ENCODE measurements around the gene VMP1. TPM values are rescaled to one million over a fixed set of nuclear protein-coding genes. Genes with fewer than 3 reads are reported as not detected.
A peak's percentile ranks its signal among the peaks of the same experiment; 100 is the strongest.
"Not testable (repeated sequence)": the region's sequence is repeated elsewhere in the genome, so short reads cannot be mapped to it uniquely, and the experiment has no call there.

VMP1 gene
- total RNA-seq, 6 experiments from 2014 or later, result 121 to 155 (median 149) TPM

DNA sequence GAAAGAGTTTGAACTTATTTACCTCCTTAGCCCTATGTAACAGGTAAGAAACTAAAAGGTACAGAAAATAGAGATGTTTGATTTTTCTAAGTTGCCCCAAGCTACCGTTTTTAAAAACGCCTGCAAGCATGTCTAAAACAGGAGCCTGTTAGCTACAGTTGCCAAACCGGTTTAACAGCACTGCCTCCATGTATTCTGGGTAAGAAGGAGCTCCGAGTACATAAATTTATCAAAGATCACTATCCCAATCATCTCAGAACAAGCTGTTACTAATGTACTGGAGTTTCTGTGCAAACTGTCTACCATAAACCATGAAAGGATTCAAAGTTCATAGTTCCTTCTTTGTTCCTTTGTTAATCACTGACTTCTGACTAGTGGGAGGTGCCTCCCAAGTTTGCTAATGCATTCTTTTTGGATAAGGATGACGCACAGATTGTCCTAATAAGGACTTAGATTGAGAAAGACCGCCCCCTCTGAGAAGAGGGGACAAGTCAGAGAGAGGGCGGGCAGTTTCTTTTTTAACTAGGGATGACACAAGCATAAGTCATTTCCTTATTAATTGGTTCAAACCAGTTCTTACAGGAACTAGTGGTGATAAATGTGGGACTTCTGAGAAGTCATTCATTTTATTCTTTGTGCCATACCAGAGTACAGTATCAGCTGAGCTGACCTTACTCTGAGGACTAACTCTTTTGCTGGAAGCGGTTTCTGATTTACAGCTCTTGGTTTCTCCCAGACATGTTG, 130.0 kb downstream of the VMP1 start:
- peaks cover 51% of the 10 kb centered on the region for H3K4me1 Mint-ChIP-seq (ENCODE audit: low read depth)
- peaks cover 48% of the 10 kb centered on the region for H3K27me3 Mint-ChIP-seq (ENCODE audit: insufficient read depth)
- H3K9me3 Mint-ChIP-seq, result peaks cover 46% of the 10 kb centered on the region
- H3K36me3 Mint-ChIP-seq (ENCODE audit: low read depth), result peaks cover 48% of the 10 kb centered on the region
- peak overlapping the region; percentile 99 for H3K27ac Mint-ChIP-seq
- peak overlapping the region; percentile 98 for H3K4me3 Mint-ChIP-seq
- TF ChIP-seq, protein P1, sequence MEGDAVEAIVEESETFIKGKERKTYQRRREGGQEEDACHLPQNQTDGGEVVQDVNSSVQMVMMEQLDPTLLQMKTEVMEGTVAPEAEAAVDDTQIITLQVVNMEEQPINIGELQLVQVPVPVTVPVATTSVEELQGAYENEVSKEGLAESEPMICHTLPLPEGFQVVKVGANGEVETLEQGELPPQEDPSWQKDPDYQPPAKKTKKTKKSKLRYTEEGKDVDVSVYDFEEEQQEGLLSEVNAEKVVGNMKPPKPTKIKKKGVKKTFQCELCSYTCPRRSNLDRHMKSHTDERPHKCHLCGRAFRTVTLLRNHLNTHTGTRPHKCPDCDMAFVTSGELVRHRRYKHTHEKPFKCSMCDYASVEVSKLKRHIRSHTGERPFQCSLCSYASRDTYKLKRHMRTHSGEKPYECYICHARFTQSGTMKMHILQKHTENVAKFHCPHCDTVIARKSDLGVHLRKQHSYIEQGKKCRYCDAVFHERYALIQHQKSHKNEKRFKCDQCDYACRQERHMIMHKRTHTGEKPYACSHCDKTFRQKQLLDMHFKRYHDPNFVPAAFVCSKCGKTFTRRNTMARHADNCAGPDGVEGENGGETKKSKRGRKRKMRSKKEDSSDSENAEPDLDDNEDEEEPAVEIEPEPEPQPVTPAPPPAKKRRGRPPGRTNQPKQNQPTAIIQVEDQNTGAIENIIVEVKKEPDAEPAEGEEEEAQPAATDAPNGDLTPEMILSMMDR (IDR thresholded peaks at IDR 0.05), result no peak
- DNase-seq, result peak; percentile 100

DNA sequence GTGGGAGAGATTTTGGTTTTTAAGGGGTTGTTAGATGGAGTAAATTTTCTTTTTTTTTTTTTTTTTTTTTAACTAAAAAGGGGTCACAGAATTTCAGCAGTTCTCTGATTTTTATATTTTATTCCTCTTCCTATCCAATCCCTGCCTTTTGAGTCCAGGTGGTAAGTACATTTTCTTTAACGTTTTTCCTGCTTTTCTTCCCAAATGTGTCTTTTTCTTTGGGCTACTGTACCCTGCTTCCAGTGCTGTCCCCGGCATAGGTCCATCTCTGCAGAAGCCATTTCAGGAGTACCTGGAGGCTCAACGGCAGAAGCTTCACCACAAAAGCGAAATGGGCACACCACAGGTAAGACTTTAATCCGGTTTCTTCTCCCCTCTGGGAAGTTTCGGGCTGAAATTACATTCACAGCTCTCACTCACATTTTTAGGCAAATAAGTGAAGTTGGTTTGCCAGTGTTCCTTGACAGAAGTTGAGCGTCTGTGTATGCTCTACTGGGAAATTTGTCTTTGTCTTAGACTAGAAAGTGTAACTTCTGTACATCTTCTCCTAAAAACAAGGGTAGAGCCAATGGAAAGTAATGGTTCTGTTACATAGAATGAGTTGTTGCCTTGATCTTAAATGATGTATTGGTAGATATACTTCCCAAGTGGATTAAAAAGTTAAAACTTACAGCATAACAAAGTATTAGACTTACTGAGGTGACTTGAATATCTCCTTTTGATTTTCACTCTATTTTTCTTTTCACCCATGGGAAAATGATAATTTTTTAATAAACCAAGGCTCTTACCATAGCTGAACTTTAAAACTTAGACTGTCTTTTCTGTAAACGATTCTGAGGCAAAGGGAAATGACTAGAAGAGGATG, 130.8 kb downstream of the VMP1 start:
- peaks cover 54% of the 10 kb centered on the region for H3K9me3 Mint-ChIP-seq
- peaks cover 56% of the 10 kb centered on the region for H3K27me3 Mint-ChIP-seq (ENCODE audit: insufficient read depth)
- H3K27ac Mint-ChIP-seq, result peak overlapping the region; percentile 99
- DNase-seq, result peak; percentile 43
- peaks cover 48% of the 10 kb centered on the region for H3K36me3 Mint-ChIP-seq (ENCODE audit: low read depth)
- peaks cover 51% of the 10 kb centered on the region for H3K4me1 Mint-ChIP-seq (ENCODE audit: low read depth)
- peak overlapping the region; percentile 98 for H3K4me3 Mint-ChIP-seq
- TF ChIP-seq, protein P1 (IDR thresholded peaks at IDR 0.05), result no peak

DNA sequence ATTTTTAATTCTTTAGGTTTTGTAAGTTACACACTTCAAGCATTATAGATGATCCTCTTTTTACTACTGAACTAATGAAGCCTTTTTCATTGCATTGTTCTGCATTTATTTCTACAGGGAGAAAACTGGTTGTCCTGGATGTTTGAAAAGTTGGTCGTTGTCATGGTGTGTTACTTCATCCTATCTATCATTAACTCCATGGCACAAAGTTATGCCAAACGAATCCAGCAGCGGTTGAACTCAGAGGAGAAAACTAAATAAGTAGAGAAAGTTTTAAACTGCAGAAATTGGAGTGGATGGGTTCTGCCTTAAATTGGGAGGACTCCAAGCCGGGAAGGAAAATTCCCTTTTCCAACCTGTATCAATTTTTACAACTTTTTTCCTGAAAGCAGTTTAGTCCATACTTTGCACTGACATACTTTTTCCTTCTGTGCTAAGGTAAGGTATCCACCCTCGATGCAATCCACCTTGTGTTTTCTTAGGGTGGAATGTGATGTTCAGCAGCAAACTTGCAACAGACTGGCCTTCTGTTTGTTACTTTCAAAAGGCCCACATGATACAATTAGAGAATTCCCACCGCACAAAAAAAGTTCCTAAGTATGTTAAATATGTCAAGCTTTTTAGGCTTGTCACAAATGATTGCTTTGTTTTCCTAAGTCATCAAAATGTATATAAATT, 132.3 kb downstream of the VMP1 start:
- Mint-ChIP-seq H3K27ac (peak overlapping the region; percentile 99), H3K36me3 (ENCODE audit: low read depth) (peaks cover 48% of the 10 kb centered on the region), H3K9me3 (peaks cover 60% of the 10 kb centered on the region), H3K4me3 (peak overlapping the region; percentile 98), H3K4me1 (ENCODE audit: low read depth) (peaks cover 54% of the 10 kb centered on the region), H3K27me3 (ENCODE audit: insufficient read depth) (peaks cover 71% of the 10 kb centered on the region)
- TF ChIP-seq, protein P1 (IDR thresholded peaks at IDR 0.05), result no peak
- no peak for DNase-seq

DNA sequence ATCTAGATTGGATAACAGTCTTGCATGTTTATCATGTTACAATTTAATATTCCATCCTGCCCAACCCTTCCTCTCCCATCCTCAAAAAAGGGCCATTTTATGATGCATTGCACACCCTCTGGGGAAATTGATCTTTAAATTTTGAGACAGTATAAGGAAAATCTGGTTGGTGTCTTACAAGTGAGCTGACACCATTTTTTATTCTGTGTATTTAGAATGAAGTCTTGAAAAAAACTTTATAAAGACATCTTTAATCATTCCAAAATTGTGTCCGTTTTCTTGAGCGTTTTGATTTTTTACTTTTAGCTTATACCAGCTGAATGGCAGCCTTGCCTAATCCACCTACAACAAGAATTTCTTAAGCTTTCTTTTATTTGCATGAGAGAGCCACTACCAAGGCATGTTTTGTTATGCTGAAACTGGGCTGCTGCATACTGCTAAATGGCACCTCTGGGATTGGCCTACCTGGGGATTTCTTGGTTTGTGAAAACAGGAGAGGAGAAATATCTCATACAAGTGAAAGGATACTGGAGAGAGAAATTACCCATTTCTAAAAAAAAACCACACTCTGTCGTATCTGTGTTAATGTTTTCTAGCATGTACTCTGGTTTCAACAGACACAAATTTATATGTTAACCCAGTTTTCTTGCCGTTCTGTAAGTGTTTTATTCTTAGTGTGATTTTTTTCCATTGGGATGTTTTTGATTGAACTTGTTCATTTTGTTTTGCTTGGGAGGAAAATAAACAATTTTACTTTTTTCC, 133.1 kb downstream of the VMP1 start:
- TF ChIP-seq, protein P1 (IDR thresholded peaks at IDR 0.05), result no peak
- H3K9me3 Mint-ChIP-seq, result peaks cover 60% of the 10 kb centered on the region
- peak overlapping the region; percentile 98 for H3K4me3 Mint-ChIP-seq
- H3K4me1 Mint-ChIP-seq (ENCODE audit: low read depth), result peaks cover 61% of the 10 kb centered on the region
- peaks cover 48% of the 10 kb centered on the region for H3K36me3 Mint-ChIP-seq (ENCODE audit: low read depth)
- no peak for DNase-seq
- H3K27me3 Mint-ChIP-seq (ENCODE audit: insufficient read depth), result peaks cover 78% of the 10 kb centered on the region
- peak overlapping the region; percentile 99 for H3K27ac Mint-ChIP-seq

DNA sequence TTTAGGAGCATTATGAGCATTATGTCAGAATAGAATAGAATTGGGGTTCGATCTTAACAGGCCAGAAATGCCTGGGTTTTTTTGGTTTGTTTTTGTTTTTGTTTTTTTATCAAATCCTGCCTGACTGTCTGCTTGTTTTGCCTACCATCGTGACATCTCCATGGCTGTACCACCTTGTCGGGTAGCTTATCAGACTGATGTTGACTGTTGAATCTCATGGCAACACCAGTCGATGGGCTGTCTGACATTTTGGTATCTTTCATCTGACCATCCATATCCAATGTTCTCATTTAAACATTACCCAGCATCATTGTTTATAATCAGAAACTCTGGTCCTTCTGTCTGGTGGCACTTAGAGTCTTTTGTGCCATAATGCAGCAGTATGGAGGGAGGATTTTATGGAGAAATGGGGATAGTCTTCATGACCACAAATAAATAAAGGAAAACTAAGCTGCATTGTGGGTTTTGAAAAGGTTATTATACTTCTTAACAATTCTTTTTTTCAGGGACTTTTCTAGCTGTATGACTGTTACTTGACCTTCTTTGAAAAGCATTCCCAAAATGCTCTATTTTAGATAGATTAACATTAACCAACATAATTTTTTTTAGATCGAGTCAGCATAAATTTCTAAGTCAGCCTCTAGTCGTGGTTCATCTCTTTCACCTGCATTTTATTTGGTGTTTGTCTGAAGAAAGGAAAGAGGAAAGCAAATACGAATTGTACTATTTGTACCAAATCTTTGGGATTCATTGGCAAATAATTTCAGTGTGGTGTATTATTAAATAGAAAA, 133.8 kb downstream of the VMP1 start:
- DNase-seq, result not testable (repeated sequence)
- Mint-ChIP-seq H3K27ac (peak overlapping the region; percentile 99), H3K36me3 (ENCODE audit: low read depth) (peaks cover 48% of the 10 kb centered on the region)

DNA sequence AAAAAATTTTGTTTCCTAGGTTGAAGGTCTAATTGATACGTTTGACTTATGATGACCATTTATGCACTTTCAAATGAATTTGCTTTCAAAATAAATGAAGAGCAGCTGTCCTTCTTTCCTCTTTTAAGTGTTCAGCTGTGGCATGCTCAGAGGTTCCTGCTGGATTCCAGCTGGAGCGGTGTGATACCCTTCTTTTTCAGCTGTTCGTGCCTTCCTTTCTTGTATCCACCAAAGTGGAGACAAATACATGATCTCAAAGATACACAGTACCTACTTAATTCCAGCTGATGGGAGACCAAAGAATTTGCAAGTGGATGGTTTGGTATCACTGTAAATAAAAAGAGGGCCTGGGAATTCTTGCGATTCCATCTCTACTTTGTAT, 134.4 kb downstream of the VMP1 start:
- H3K36me3 Mint-ChIP-seq (ENCODE audit: low read depth), result peaks cover 48% of the 10 kb centered on the region
- H3K4me1 Mint-ChIP-seq (ENCODE audit: low read depth), result peaks cover 67% of the 10 kb centered on the region
- not testable (repeated sequence) for DNase-seq
- H3K27ac Mint-ChIP-seq, result peak overlapping the region; percentile 99
- peaks cover 60% of the 10 kb centered on the region for H3K9me3 Mint-ChIP-seq
- H3K27me3 Mint-ChIP-seq (ENCODE audit: insufficient read depth), result peaks cover 80% of the 10 kb centered on the region
- peak overlapping the region; percentile 98 for H3K4me3 Mint-ChIP-seq

More for the DNA sequence above, 133.8 kb downstream of the VMP1 start:
- H3K4me3 Mint-ChIP-seq, result peak overlapping the region; percentile 98
- H3K9me3 Mint-ChIP-seq, result peaks cover 60% of the 10 kb centered on the region
- H3K4me1 Mint-ChIP-seq (ENCODE audit: low read depth), result peaks cover 67% of the 10 kb centered on the region
- peaks cover 83% of the 10 kb centered on the region for H3K27me3 Mint-ChIP-seq (ENCODE audit: insufficient read depth)

All from HFFc6 (cell line).